Hair follicle dermal papilla cell (primary cell): ENCODE results near the gene FCHSD1. TPM values are rescaled to one million over a fixed set of nuclear protein-coding genes. Genes with fewer than 3 reads are reported as not detected.

Experiments used
- total RNA-seq: library from RNA; depleted of rRNA; stranded (reverse); fragments of >200 nt; gene quantifications from 2 replicates; pipeline ENCODE4 v1.2.3, GENCODE V29; 2012

Gene FCHSD1
- 45.5 and 51.6 TPM in 2 replicates for total RNA-seq

DNA sequence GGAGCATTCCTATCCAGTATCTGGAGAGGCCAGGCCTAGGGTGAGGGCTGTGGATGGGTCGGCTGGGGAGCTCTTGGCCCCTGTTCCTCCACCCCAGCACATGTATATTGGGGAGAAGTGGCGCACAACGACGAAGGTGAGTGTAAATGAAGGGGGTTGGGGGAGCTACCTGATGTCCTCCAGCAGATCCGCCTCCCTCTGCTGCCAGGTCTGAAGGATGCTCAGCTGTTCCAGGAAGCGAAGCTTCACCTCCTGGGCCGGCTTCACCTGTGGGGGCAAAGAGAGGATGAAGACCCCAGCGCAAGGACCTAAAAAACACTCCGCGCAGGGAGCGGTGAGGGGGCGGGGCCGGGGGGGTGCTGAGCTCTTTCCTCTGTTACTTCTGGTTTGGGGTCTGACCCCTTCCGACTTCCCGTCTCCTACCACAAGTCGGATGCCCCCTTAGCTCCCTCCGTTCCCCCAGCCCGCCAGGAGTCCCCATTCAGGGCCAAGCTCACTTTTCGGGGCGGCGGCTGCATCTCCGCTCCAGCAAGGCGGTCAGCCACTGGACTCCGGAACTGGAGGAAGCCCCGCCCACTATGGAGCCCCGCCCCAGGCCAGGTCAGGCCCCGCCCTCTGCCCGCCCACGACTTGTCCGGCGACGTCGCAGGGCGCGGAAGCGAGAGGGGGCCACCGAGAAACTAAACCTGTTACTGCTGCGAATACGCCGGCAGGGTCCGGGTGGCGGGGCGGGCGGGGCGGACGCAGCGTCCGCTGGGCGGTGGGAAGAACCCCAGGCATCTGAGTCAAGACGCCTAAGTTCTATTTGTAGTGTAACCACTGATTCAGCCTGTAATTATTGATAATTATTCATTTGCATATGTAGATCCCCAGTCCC is at the start of gene FCHSD1:
FCHSD1 (minus strand) TSS at position 568 of the 877 bp plus-strand sequence; CDS start at position 518, 50 bp downstream.

DNA sequence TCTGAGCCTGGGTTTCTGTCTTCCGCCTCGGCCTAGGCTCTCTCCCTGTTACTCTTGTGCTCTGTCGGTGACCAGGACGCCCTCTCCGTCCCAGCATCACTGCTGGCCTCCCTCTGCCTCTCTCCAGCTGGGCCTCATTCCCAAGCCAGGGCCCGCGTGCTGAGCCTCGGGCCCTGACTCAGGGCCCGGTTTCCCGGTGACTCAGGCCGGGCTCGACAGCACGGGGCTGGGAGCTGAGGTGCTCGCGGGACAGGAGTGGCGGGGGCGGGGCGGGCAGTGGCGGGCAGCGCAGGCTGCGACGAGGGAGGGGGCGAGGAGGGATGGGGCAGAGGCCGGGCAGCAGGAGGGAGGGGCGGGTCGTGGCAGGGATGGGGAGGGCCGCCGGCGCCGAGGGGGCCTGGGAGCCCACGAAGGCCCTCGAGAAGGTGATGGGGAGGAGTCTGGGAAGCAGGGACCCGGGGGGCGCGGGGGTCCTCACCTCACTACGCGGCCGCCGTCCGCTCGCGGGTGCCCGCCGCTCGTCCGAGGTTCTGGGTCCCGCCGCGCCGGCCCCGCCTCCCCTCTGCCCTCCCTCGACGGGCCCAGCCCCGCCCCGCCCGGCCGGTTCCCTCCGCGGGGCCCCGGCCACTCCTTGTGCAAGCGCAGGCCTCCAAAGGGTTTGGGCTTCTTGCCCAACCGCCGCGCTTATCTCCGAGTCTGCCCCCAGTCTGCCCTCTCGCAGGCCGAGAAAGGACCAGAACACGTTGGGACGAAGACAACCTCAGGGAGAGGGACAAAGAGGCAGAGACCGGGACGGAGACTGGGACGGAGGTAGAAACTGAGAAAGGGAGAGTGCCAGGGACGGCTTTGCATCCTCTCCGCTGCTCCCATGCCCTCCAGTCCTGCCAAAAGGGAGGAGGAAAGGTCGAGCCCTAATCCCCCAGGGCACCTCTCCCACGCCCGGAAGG is 30.8 kb upstream of the FCHSD1 start, which contains the start of gene ARAP3:
ARAP3 (minus strand) TSS at position 536 of the 947 bp plus-strand sequence. CDS start 1,744 bp downstream, outside the sequence.

DNA sequence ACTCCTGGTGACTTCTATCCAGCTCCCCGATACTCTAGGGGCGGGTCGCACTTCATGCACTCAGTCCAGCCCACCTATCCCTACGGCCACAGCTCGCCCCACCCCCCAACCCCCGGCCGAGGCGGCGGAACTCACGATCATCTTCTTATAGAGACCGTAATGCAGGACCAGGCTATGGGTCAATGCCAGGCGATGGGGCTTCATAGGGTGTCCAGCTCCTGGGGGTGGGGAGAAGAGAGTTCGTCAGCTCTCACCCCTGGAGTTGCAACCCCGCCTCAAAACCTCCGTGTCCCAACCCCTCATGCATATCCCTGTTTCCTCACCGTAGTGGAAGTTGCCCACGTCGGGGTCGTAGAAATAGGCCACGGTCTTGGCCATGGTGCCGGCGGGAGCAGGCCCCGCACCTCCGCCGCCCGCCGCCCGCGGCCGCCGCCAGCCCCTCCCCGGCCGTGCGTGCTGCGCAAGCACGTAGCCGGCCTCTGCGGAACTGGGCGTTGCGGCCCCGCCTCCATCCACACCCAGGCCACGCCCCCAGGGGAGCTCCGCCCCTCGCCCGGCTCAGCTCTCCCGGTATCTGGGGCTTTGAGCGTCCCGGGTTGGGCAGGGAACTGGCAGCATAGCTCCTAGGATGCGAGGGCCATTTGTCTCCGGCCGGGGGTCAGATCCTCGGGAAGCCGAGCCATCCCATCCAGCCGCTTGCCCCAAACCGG is 14.7 kb downstream of the FCHSD1 start, which contains the start of the genes HDAC3 and RELL2:
HDAC3 (minus strand) TSS at position 437 of the 710 bp plus-strand sequence; CDS start at position 378, 59 bp downstream.
RELL2 (plus strand) TSS at position 585 of the 710 bp plus-strand sequence. CDS start 1,229 bp downstream, outside the sequence.

DNA sequence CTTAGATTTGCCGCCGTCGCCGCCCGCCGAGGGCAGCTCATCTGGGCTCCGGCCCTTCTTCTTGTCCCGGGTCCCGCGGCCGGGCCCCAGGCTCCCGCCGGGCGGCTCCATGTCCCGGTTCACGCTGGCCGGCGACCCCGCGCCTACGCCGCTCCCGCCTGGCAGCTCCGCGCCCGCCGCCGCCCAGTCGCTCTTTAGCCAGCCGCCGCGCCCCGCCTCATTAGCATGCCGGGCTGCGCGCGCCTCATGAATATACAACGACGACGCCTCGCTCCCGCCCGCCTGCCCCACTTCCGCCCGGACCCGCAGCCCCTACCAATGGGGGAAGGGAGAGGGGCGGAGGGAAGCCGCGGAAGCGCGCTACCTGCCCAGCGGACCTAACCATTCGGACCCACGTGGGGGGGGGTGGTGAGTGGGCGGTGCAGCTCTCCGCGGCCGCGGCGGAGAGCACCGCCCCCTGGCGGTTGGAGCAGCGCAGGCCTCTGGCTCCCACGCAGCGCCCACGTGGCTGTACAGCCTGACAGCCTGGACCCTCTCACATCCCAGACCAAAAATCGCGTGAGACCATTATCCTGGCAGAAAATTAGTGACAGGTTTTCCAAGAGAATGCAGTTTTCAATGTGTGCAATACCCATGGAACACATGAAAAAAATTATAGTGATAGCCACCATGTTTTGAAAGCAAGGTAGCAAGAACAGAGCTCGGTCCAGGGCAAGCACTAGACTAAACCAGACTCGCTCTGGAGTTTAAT is 32.2 kb downstream of the FCHSD1 start, which contains the start of gene DIAPH1:
DIAPH1 (minus strand) TSS at position 197 of the 751 bp plus-strand sequence; CDS start at position 111, 86 bp downstream.

Other genes with a start within 250 kb of the FCHSD1 start
- 7.1 and 7.3 TPM in 2 replicates for gene PCDHGA9, start 248.6 kb downstream of the FCHSD1 start, total RNA-seq
- 5.0 and 6.1 TPM in 2 replicates for gene PCDHGB6, start 243.4 kb downstream of the FCHSD1 start, total RNA-seq
- gene PCDHGA10, start 238.4 kb downstream of the FCHSD1 start, total RNA-seq: 16.7 and 19.1 TPM in 2 replicates
- gene PCDHGB7, start 233.7 kb downstream of the FCHSD1 start, total RNA-seq: 20.2 and 20.3 TPM in 2 replicates
- gene PCDHGA11, start 230.4 kb downstream of the FCHSD1 start, total RNA-seq: 14.6 and 19.8 TPM in 2 replicates
- gene PCDHGA12, start 220.9 kb downstream of the FCHSD1 start, total RNA-seq: 23.6 and 37.8 TPM in 2 replicates
- 126 and 129 TPM in 2 replicates for gene PCDHGC3, start 175.5 kb downstream of the FCHSD1 start, total RNA-seq
- 6.3 and 6.5 TPM in 2 replicates for gene PCDHGC4, start 166.4 kb downstream of the FCHSD1 start, total RNA-seq
- gene PCDHGC5, start 162.3 kb downstream of the FCHSD1 start, total RNA-seq: 4.5 and 4.7 TPM in 2 replicates
- 23.0 and 23.1 TPM in 2 replicates for gene DIAPH1, start 32.4 kb downstream of the FCHSD1 start, total RNA-seq
- gene HDAC3, start 14.6 kb downstream of the FCHSD1 start, total RNA-seq: 68.5 and 73.2 TPM in 2 replicates
- gene RELL2, start 14.4 kb downstream of the FCHSD1 start, total RNA-seq: 5.5 and 6.7 TPM in 2 replicates
- gene ARAP3, start 30.8 kb upstream of the FCHSD1 start, total RNA-seq: 12.5 and 17.0 TPM in 2 replicates
- gene PCDH1, start 227.0 kb upstream of the FCHSD1 start, total RNA-seq: 1.2 and 1.5 TPM in 2 replicates